ENCODE data around the gene UAP1L1.
"Not testable (repeated sequence)": the region's sequence is repeated elsewhere in the genome, so short reads cannot be mapped to it uniquely, and the experiment has no call there.

The UAP1L1 gene

GRCh38 chr9:137056739-137057415 is 20.4 kb upstream of the UAP1L1 start:
- DNase-seq (ENCODE audit: low read depth in 2 of 3, low spot score in 1 of 3) = no peak

DNA sequence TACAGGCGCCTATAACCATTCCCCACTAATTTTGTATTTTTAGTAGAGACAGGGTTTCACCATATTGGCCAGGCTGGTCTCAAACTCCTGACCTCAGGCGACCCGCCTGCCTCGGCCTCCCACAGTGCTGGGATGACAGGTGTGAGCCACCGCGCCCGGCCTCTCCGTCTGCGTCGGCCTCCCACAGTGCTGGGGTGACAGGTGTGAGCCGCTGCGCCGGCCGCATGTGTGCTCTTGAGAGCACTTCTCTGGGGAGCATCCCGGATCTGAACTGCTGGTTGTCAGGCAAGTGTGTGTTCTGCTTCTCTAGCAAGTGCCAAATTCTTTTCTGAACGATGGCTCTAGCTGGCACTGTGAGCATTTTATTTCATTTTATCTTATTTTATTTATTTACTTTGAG is 19.8 kb upstream of the UAP1L1 start:
- DNase-seq (ENCODE audit: low read depth in 2 of 3, low spot score in 1 of 3) = no peak

DNA sequence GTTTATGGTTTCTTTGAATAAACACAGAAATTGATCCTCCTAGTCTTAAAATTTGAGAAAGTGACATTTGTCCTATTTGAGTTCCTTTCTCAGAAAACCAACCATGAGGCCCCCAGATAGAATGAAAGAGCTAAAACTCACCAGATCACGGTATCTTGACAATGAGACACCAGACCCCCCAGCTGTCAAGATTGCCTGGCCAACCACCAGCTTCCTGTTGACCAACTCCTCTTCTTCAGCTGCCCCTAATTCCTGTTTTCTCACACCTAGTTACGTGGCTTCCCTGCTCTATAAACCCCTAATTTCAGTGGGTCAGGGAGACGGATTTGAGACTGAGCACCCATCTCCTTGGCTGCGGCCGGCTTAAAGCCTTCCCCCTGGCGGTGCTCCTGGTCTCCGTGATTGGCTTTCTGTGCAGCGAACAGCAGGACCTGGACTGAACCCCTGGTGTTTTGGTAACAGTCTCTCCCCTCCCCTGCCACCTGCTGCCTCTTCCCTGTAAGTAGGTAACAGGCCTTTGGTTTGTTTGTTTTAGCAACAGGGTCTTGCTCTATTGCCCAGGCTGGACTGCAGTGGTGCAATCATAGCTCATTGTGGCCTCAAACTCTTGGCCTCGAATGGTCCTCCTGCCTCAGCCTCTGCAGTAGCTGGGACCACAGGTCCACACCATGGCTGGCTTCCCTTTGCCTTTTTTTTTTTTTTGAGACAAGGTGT is 18.6 kb upstream of the UAP1L1 start:
- DNase-seq (ENCODE audit: low read depth in 2 of 3, low spot score in 1 of 3) = no peak

DNA sequence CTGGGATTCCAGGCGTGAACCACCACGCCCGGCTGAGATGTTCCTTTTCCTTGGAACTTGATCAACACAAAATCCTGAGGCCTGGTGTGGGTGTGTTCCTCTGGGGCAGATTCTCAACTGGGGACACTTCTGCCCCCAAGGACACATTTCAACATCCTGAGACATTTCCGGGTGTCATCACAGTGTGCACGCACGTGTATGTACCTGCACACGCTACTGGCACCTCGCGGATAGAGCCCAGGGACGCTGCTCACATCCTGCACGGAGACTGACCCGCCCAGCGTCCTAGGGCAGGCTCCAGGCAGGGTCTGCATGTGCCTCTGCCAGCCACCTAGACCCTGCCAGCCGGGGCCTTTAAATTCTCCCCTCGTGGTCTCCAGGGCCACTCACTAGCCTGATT is 14.9 kb upstream of the UAP1L1 start:
- DNase-seq (ENCODE audit: low read depth in 2 of 3, low spot score in 1 of 3) = no peak

GRCh38 chr9:137062798-137063197 is 14.5 kb upstream of the UAP1L1 start:
- DNase-seq (ENCODE audit: low read depth in 2 of 3, low spot score in 1 of 3) = not testable (repeated sequence)

- no peak for DNase-seq (ENCODE audit: low read depth in 2 of 3, low spot score in 1 of 3)
Observed at GRCh38 chr9:137063311-137064026, 13.8 kb upstream of the UAP1L1 start.

DNA sequence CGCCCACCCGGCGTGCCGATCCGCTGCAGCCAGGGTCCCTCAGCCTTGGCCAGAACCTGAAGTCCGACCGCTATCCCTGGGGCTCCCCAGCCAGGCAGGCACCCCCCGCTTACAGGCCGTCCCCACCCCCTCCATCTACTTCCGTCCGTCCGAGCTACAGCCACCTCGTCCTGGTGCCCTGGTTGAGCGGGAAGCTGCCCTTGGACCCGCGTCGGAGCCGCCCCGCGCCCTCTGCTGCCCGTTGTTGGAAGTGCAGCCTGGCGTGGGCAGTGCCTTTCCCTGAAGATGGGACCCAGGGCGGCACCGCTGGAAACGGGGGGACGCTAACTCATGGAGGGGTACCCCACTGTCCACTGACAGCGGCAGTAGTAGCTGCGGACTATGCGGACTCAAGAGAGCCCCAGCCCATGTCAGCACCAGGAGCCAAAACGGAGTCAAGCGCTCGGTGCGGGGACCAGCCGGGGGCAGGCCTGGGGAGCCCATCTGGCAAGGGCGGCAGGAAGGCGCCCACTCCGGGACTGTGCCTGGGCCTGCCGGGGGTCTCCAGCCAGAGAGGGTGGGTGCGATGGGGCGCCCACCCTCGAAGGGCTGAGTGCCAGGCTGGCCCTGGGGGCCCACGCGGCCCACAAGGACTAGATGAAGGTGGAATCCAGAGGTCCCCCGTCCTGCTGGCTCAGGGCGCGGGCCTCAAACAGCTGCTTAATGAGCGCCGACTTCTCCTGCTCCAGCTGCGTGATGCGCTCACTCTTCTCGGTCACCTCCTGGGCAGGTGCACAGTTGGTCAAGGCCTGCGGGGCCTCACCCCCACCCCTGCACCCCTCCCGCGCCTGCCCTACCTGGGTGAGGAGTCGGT is 13.1 kb upstream of the UAP1L1 start:
- peak; percentile 36 to 67 (median 60) for DNase-seq (ENCODE audit: low read depth in 2 of 3, low spot score in 1 of 3)

GRCh38 chr9:137064880-137065164 is 12.5 kb upstream of the UAP1L1 start:
- no peak for DNase-seq (ENCODE audit: low read depth in 2 of 3, low spot score in 1 of 3)

DNA sequence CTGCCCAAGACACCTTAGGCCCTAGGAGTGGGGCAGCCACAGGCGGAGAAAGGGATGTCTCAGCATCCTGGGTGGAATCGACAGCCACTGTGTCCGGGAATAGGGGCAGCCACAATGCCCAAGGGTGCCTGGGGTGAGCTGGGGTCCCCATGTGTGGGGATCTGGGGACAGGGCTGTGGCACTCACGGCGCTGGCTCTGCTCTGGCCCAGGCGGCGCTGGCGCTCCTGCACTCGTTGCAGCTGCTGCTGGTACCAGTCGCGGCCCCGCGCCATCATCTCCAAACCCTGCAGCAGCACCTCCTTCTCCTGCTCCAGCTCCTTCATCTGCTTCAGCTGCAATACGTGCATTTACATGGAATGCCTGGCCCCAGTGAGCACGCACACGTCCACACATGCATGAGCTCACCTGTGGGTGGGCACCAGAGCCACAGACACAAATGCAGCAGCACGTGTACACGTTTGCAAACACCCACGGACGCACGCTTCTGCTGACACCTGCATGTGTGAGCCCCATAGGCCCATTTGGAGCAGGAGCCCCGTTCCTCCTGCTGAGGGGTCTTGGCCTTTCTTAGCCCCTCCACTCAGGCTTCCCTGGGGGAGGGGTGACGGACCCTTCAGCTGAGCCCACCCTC is 11.9 kb upstream of the UAP1L1 start:
- no peak for DNase-seq (ENCODE audit: low read depth in 2 of 3, low spot score in 1 of 3)

- no peak for DNase-seq (ENCODE audit: low read depth in 2 of 3, low spot score in 1 of 3)
Observed at GRCh38 chr9:137066096-137066861, 11.0 kb upstream of the UAP1L1 start.

DNA sequence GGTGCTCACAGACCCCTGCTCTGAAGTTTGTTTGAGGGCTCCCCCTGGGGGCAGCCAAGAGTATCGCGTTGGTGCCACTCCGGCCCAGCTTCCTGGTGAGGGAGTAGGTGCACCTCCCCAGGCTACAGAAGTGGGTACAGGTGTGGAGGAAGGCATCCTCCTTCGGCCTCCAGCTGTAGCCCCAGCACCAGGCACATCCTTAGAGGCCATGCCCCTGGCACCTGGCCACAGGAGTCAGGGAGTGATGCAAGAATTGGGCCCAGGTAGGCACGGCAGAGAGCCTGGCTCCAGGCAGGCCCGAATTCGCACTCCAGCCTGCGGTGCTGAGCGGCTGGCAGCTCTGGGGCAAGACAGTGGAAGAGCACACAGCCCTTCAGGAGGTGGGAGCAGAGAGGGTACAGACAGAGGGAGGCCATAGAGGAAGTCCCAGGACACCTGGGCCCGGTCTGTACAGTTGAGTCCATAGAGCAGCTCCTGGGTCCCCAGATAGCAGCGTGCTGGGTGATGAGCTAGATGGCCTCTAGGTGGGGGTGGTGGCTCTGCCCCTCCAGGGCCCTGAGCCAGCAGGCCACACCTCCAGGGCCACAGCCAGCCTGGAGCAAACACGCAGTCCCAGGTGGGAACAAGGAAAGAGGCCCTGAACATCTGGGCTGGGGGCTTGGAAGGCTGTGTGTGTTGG is 9.3 kb upstream of the UAP1L1 start:
- peak; percentile 75 to 86 (median 79) for DNase-seq (ENCODE audit: low read depth in 2 of 3, low spot score in 1 of 3)

- DNase-seq (ENCODE audit: low read depth in 2 of 3, low spot score in 1 of 3) = no peak
Observed at GRCh38 chr9:137068539-137069507, 8.5 kb upstream of the UAP1L1 start.

- no peak for DNase-seq (ENCODE audit: low read depth in 2 of 3, low spot score in 1 of 3)
Observed at GRCh38 chr9:137069508-137070091, 7.7 kb upstream of the UAP1L1 start.

DNA sequence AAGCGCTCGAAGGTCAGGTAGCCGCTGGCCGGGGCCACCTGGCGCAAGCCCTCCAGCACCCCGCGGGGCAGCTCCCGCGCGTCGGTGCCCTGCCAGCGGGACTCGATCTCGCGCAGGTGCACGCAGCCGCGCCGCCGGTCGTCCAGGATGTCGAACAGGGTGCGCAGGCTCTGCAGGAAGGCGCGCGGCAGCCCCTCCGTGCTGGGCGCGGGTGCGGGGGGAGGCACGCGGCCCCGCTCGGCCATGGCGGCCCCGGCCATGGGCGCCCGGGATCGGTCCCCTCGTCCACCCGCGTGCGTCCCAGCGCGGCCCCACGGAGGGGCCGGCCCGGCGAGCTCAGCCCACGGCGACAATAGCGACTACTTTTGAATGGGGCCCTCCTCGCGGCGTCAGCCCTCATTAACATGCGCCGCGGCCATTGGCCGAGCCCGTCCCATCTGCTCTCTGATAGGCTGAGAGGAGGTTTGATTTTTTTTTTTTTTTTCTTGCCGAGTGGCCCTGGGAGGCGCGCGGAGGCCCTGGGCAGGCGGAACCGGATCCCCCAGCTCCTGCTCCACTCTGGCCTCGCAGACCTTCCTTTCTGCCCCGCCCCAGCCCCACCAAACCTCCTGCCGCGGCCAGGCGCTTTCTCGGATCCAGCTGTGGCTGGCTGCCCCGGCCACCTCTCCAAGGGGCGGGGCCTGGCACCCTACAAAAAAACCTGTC is 7.0 kb upstream of the UAP1L1 start, which contains the start of gene SAPCD2:
Gene SAPCD2, minus strand, starts transcription at position 357 of the 705 bp plus-strand sequence. Its CDS starts 97 bp downstream, at position 260.
- DNase-seq (ENCODE audit: low read depth in 2 of 3, low spot score in 1 of 3) = peak; percentile 65 to 77 (median 70)

DNA sequence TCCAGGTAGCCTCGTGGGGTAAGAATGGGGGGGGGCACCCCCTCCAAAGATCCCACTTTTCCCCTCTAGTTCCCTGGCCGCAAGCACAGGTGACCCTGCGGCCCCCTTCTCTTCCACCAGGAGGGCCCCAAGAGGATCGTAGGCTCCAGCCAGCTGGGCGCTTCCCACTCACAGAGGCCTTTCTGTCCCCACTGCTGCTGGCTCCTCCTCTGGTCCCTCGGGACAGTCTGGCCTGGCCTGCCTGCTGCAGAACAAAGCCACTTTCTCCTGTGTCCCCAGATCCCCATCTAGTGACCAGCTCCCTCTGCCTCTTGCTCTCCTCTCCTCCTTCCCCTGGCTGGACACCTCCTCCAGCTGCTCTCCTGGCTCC is 6.4 kb upstream of the UAP1L1 start:
- DNase-seq (ENCODE audit: low read depth in 2 of 3, low spot score in 1 of 3) = no peak

DNA sequence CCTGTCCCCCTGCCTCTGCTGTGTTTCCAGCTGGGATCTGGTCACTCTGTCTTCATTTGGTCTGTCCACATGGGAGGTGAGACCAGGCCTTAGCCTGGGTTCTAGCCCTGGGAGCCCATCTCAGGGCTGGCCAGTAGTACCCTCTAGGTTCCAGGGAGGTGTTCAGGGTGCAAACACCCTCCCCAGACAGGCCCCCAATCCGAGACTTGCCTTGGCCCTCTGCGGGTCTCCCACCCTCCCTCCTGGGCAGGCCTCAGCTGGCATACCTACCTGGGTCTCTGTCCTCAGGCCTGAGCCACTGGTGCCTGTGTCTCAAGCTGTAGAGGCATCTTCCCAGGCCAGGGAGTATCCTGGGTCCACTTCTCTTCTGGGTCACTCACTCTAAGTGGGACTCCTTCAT is 6.0 kb upstream of the UAP1L1 start:
- no peak for DNase-seq (ENCODE audit: low read depth in 2 of 3, low spot score in 1 of 3)

DNA sequence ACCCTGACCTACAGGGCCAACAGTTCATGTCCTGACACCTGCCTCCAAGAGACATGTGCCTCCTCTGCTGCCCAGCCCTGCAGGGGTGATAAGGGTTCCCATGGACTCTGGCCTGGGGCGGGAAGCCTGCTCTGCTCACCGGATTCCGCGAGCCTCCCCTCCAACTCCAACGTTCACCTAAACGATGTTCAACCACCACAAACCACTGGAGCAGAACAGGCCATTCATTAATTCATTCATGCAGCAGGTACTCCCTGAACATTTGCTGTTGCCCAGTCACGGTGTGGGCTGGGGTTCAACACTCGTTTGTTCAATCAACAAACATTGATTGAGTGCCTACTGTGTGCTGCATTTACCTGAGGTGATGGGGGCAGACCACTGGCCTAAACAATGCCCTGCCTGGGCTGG is 3.3 kb upstream of the UAP1L1 start:
- DNase-seq (ENCODE audit: low read depth in 2 of 3, low spot score in 1 of 3) = no peak

Data from stimulated activated CD4-positive, alpha-beta T cell treated with anti-CD3 and anti-CD28 coated beads, Interleukin-12 subunit alpha, Interleukin-12 subunit beta, amount 100 ng/mL, for 48 hours (primary cell).